Neural cell (in vitro differentiated cells): ENCODE measurements around the gene SH3RF1.

Source experiments
- EP300 ChIP-seq: fragments of 450-650 bp; conservative IDR thresholded peaks from 2 replicates; pipeline ENCODE4 v1.6.1; 2014; ENCODE audit warnings: antibody characterized with exemption, mild to moderate bottlenecking, moderate library complexity; ENCODE audit not compliant: poor library complexity, severe bottlenecking
- EZH2 ChIP-seq: fragments of 200-600, 300-800 bp; shearing (Covaris generic), sonication (generic); IDR thresholded peaks from 2 replicates; pipeline ENCODE4 v1.6.1; 2014; ENCODE audit warnings: antibody characterized with exemption, low read length, borderline replicate concordance, mild to moderate bottlenecking; ENCODE audit not compliant: insufficient read depth, poor library complexity, severe bottlenecking
- MXI1 ChIP-seq: fragments of 450-650 bp; conservative IDR thresholded peaks from 2 replicates; pipeline ENCODE4 v1.6.1; 2014; ENCODE audit warnings: antibody characterized with exemption, mild to moderate bottlenecking; ENCODE audit not compliant: poor library complexity, severe bottlenecking
- POLR2AphosphoS5 ChIP-seq: IDR thresholded peaks from 2 replicates; pipeline ENCODE4 v1.6.1; 2012
- RAD21 ChIP-seq: fragments of 450-650 bp; conservative IDR thresholded peaks from 2 replicates; pipeline ENCODE4 v1.6.1; 2014; ENCODE audit warnings: antibody characterized with exemption, mild to moderate bottlenecking, moderate library complexity
- TAF1 ChIP-seq: IDR thresholded peaks from 2 replicates; pipeline ENCODE4 v1.6.1; 2012; ENCODE audit warnings: low read depth
- TF ChIP-seq, protein P1 (sequence below): fragments of 450-650 bp; IDR thresholded peaks from 2 replicates; pipeline ENCODE4 v1.5.1; 2014; ENCODE audit warnings: antibody characterized with exemption, mild to moderate bottlenecking, moderate library complexity; ENCODE audit not compliant: poor library complexity, severe bottlenecking
- TF ChIP-seq, protein P2 (sequence below): IDR thresholded peaks from 2 replicates; pipeline ENCODE4 v1.6.1; 2012; ENCODE audit warnings: borderline replicate concordance

DNA sequence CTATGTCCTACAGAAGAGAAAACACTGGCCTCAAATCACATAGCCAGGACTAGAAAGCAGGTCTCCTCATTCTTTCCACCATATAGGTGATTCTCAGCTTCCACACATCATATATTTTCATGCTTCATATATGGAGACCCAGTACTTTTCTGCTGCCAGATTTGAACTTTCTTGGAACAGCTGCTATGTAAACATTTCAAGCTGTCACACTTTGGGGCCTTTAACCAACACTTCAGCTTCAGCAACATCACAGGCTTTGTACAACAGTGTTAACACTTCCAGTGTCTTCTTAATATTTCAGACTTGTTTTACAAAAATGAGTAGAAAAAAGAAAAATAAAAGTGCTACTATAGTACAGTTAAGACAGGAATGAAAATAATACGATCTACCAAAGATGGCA, 12.6 kb downstream of the SH3RF1 start:
- TF ChIP-seq TAF1 (no peak), EP300 (no peak), EZH2 (no peak), MXI1 (no peak), POLR2AphosphoS5 (no peak), RAD21 (no peak)
- TF ChIP-seq, protein P1, sequence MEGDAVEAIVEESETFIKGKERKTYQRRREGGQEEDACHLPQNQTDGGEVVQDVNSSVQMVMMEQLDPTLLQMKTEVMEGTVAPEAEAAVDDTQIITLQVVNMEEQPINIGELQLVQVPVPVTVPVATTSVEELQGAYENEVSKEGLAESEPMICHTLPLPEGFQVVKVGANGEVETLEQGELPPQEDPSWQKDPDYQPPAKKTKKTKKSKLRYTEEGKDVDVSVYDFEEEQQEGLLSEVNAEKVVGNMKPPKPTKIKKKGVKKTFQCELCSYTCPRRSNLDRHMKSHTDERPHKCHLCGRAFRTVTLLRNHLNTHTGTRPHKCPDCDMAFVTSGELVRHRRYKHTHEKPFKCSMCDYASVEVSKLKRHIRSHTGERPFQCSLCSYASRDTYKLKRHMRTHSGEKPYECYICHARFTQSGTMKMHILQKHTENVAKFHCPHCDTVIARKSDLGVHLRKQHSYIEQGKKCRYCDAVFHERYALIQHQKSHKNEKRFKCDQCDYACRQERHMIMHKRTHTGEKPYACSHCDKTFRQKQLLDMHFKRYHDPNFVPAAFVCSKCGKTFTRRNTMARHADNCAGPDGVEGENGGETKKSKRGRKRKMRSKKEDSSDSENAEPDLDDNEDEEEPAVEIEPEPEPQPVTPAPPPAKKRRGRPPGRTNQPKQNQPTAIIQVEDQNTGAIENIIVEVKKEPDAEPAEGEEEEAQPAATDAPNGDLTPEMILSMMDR, result no peak
- TF ChIP-seq, protein P2, sequence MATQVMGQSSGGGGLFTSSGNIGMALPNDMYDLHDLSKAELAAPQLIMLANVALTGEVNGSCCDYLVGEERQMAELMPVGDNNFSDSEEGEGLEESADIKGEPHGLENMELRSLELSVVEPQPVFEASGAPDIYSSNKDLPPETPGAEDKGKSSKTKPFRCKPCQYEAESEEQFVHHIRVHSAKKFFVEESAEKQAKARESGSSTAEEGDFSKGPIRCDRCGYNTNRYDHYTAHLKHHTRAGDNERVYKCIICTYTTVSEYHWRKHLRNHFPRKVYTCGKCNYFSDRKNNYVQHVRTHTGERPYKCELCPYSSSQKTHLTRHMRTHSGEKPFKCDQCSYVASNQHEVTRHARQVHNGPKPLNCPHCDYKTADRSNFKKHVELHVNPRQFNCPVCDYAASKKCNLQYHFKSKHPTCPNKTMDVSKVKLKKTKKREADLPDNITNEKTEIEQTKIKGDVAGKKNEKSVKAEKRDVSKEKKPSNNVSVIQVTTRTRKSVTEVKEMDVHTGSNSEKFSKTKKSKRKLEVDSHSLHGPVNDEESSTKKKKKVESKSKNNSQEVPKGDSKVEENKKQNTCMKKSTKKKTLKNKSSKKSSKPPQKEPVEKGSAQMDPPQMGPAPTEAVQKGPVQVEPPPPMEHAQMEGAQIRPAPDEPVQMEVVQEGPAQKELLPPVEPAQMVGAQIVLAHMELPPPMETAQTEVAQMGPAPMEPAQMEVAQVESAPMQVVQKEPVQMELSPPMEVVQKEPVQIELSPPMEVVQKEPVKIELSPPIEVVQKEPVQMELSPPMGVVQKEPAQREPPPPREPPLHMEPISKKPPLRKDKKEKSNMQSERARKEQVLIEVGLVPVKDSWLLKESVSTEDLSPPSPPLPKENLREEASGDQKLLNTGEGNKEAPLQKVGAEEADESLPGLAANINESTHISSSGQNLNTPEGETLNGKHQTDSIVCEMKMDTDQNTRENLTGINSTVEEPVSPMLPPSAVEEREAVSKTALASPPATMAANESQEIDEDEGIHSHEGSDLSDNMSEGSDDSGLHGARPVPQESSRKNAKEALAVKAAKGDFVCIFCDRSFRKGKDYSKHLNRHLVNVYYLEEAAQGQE, result no peak
